T-cell (primary cell): ENCODE results near the gene RTP5. TPM values are rescaled to one million over a fixed set of nuclear protein-coding genes. Genes with fewer than 3 reads are reported as not detected.
A peak's percentile ranks its signal among the peaks of the same experiment; 100 is the strongest.

Experiments
- ATAC-seq, 4 experiments: fragments of 200-7000 bp in 3 of 4; fragments of 150-1000 bp in 1 of 4; cut with Tn5 transposase; replicated peaks in 1 of 4; 1 replicate in 3 of 4; 2 replicates in 1 of 4; pipeline ENCODE4 v1.10.0; 2021; ENCODE audit warnings: moderate library complexity in 3 of 4, mild to moderate bottlenecking in 2 of 4, moderate number of reproducible peaks in 1 of 4
- CTCF ChIA-PET, 2 donors: fragments of 300-600 bp; sonication (Branson Sonifier 250); formaldehyde crosslinking; loops; one replicate each; lab custom pipeline; 2022; ENCODE audit warnings: antibody characterized with exemption in 2 of 2; lab: Charles Lee
- POLR2A ChIA-PET, 2 donors: fragments of 300-600 bp; sonication (Branson Sonifier 250); formaldehyde crosslinking; loops; one replicate each; lab custom pipeline; 2022; ENCODE audit warnings: antibody characterized with exemption in 2 of 2; lab: Charles Lee
- DNase-seq, 35 experiments: peaks; one replicate each; pipeline versions ENCODE4 v3.0.0 to v3.0.0-alpha.2; 2013 to 2023
- H3K27ac ChIP-seq: one replicate; pipeline ENCODE4 v1.5.1; 2013; ENCODE audit warnings: low read length
- H3K27me3 ChIP-seq, 2 experiments: replicated peaks in 1 of 2; 1 replicate in 1 of 2; 2 replicates in 1 of 2; pipeline versions ENCODE4 v1.6.1 to v1.7.0; 2013; ENCODE audit warnings: low read length in 1 of 2, mixed read lengths in 1 of 2; ENCODE audit not compliant: control insufficient read depth in 2 of 2, insufficient read depth in 2 of 2; ENCODE audit errors: extremely low read depth in 1 of 2
- H3K36me3 ChIP-seq, 2 donors: 1 replicate in 1 of 2; 2 replicates in 1 of 2; pipeline versions ENCODE4 v1.6.1 to v1.7.0; 2013; ENCODE audit warnings: low read length in 1 of 2; ENCODE audit not compliant: control insufficient read depth in 2 of 2, insufficient read depth in 1 of 2; ENCODE audit errors: extremely low read depth in 1 of 2
- H3K4me1 ChIP-seq, 2 experiments: 1 replicate in 1 of 2; 2 replicates in 1 of 2; pipeline versions ENCODE4 v1.6.1 to v1.7.0; 2013; ENCODE audit warnings: low read length in 2 of 2, mixed read lengths in 1 of 2; ENCODE audit not compliant: insufficient read depth in 2 of 2, control insufficient read depth in 1 of 2; ENCODE audit errors: extremely low read depth in 1 of 2
- H3K4me3 ChIP-seq, 2 donors: 1 replicate in 1 of 2; 2 replicates in 1 of 2; pipeline versions ENCODE4 v1.5.1 to v1.7.0; 2013; ENCODE audit warnings: mild to moderate bottlenecking in 2 of 2, low read length in 1 of 2, moderate library complexity in 1 of 2; ENCODE audit not compliant: control insufficient read depth in 1 of 2; ENCODE audit errors: extremely low read depth in 1 of 2
- H3K9me3 ChIP-seq: 2 replicates; pipeline ENCODE4 v1.7.0; 2013
- H3K27ac Mint-ChIP-seq, 2 donors: one replicate each; pipeline ENCODE4 v1.8.0; 2020 to 2021; ENCODE audit warnings: mild to moderate bottlenecking in 2 of 2, mixed read lengths in 2 of 2
- H3K27me3 Mint-ChIP-seq, 2 donors: one replicate each; pipeline ENCODE4 v1.8.0; 2021 to 2022; ENCODE audit warnings: mixed read lengths in 2 of 2
- H3K36me3 Mint-ChIP-seq: one replicate; pipeline ENCODE4 v1.8.0; 2021; ENCODE audit warnings: mixed read lengths
- H3K4me1 Mint-ChIP-seq, 3 donors: one replicate each; pipeline ENCODE4 v1.8.0; 2020 to 2022; ENCODE audit warnings: mixed read lengths in 3 of 3, mild to moderate bottlenecking in 1 of 3
- H3K4me3 Mint-ChIP-seq, 3 donors: one replicate each; pipeline ENCODE4 v1.8.0; 2020 to 2022; ENCODE audit warnings: mild to moderate bottlenecking in 3 of 3, mixed read lengths in 3 of 3, moderate library complexity in 3 of 3
- H3K9me3 Mint-ChIP-seq, 3 donors: one replicate each; pipeline ENCODE4 v1.8.0; 2020 to 2022; ENCODE audit warnings: mixed read lengths in 3 of 3
- WGBS: methylation state at CpG from one replicate; pipeline ENCODE4 v1.1.5; 2013; ENCODE audit warnings: missing lambda C conversion rate; ENCODE audit not compliant: insufficient coverage; 5-methylcytosine and 5-hydroxymethylcytosine counted together
- total RNA-seq, 35 experiments: library from RNA in 6 of 35; stranded (reverse) in 6 of 35; fragments of 120-200 nt in 1 of 35; gene quantifications; one replicate each; pipeline versions ENCODE4 v1.2.1 to v1.2.4 and lab custom pipeline; 2013 to 2026

RTP5 gene
- total RNA-seq, 5 donors from 2014 or later (not counting 1 experiment from before 2014, with no cell fraction given) = 0.26 to 1.4 (median 1.3) TPM

GRCh38 chr2:241867776-241868420 lies 1.6 kb upstream of the RTP5 start:
- 21% methylated on average over 16 of the region's 19 CpGs for WGBS
- no peaks in the 10 kb centered on the region for H3K36me3 Mint-ChIP-seq
- peaks cover 0 to 23% of the 10 kb centered on the region in 2 experiments for H3K27me3 ChIP-seq
- H3K9me3 Mint-ChIP-seq = no peaks in the 10 kb centered on the region
- H3K4me1 ChIP-seq = peaks cover 12 to 100% of the 10 kb centered on the region in 2 experiments
- ChIA-PET POLR2A (interaction anchor here in 1 of 2 donors (1.9 kb wide), 1 partner anchor 105 kb away, joined by 9 read pairs; no protein-coding TSS in a partner anchor), CTCF (interaction anchor here (0.6 to 2.0 kb wide), 7 partner anchors 8 to 394 kb away, joined by 3 to 13 read pairs (median 5); no protein-coding TSS in a partner anchor)
- no peaks in the 10 kb centered on the region for H3K36me3 ChIP-seq
- peak overlapping the region in 1 of 2 donors; percentile 31 for H3K4me3 ChIP-seq
- peak overlapping the region; percentile 86 for H3K27ac ChIP-seq
- peak in 34 of 35 experiments; percentile 39 to 83 (median 68) for DNase-seq
- peak; percentile 52 to 80 (median 60) for ATAC-seq
- peak overlapping the region; percentile 49 to 84 (median 51) for H3K4me3 Mint-ChIP-seq
- H3K4me1 Mint-ChIP-seq = peaks cover 41 to 69% (median 56%) of the 10 kb centered on the region in 3 donors
- no peaks in the 10 kb centered on the region for H3K9me3 ChIP-seq
- peaks cover 10 to 24% of the 10 kb centered on the region in 2 donors for H3K27me3 Mint-ChIP-seq
- peak overlapping the region; percentile 16 to 77 for H3K27ac Mint-ChIP-seq

GRCh38 chr2:241868661-241869081 lies 858 bp upstream of the RTP5 start:
- H3K4me3 Mint-ChIP-seq = peak overlapping the region; percentile 49 to 84 (median 51)
- Histone ChIP-seq H3K9me3 (no peaks in the 10 kb centered on the region), H3K27me3 (peaks cover 0 to 16% of the 10 kb centered on the region in 2 experiments), H3K27ac (peak overlapping the region; percentile 86), H3K4me1 (peaks cover 12 to 95% of the 10 kb centered on the region in 2 experiments), H3K36me3 (no peaks in the 10 kb centered on the region), H3K4me3 (peak overlapping the region in 1 of 2 donors; percentile 31)
- DNase-seq = peak in 18 of 35 experiments; percentile 26 to 70 (median 38)
- no peaks in the 10 kb centered on the region for H3K36me3 Mint-ChIP-seq
- H3K27me3 Mint-ChIP-seq = peaks cover 4 to 18% of the 10 kb centered on the region in 2 donors
- ATAC-seq = peak; percentile 22 to 55 (median 40)
- H3K4me1 Mint-ChIP-seq = peaks cover 35 to 62% (median 50%) of the 10 kb centered on the region in 3 donors
- H3K27ac Mint-ChIP-seq = peak overlapping the region; percentile 16 to 77
- POLR2A ChIA-PET = interaction anchor here in 1 of 2 donors (1.9 kb wide), 1 partner anchor 106 kb away, joined by 9 read pairs; no protein-coding TSS in a partner anchor
- CTCF ChIA-PET = interaction anchor here (0.5 to 2.0 kb wide), 8 partner anchors 8 to 402 kb away, joined by 3 to 13 read pairs (median 5); no protein-coding TSS in a partner anchor
- 14% methylated on average over 12 of the region's 15 CpGs for WGBS
- no peaks in the 10 kb centered on the region for H3K9me3 Mint-ChIP-seq

GRCh38 chr2:241870081-241870541 lies 582 bp downstream of the RTP5 start:
- CTCF ChIA-PET = no interaction called here

DNA sequence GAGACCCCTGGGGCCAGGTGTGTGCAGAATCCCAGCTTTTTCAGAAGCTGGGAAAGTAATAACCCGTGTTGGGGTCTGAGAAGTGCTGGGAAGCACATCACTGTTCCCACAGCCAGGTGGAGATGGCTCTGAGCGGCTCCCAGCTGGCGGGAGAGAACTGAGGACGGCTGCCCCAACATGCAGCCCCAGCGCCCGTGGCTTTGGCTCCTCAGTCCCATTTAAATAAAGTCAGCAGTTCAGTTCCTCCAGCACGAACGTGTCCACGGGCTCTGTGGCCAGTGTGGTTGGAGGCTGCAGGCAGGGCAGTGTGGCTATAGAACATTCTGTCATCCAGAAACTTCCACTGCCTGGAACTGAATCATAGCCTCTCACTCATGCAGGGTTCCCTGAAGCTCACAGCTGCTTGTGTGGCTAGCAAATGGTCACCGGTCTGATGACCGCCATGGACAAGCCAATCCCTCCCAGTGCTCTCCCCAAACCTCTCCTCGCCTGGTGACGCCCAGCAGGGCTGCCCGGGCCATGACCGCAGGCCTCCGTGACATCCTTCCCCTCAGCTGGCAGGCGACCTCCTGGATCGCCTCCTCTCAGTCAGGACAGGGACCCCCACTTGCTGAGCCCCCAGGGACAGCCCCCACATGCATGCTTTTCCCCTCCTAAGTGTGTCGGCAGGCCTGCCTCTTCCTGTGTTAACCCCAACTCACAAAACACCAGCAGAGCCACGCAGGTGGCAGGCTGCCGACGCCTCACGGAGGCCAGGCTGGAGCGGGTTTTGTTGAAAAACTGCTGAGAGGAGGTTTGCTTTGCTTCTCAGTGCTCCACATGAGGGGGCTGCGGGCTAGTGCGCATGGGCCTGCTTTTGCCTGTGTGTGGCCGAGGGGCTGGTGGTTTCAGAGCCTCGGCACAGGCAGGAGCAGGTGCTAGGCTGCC lies 1.3 kb downstream of the RTP5 start:
- H3K4me1 Mint-ChIP-seq = peaks cover 14 to 47% (median 37%) of the 10 kb centered on the region in 3 donors
- Histone ChIP-seq H3K9me3 (no peaks in the 10 kb centered on the region), H3K36me3 (no peaks in the 10 kb centered on the region), H3K4me1 (peaks cover 12 to 88% of the 10 kb centered on the region in 2 experiments), H3K27ac (peak overlapping the region; percentile 74), H3K27me3 (no peaks in the 10 kb centered on the region), H3K4me3 (no peak overlapping the region)
- H3K4me3 Mint-ChIP-seq = peak overlapping the region in 1 of 3 donors; percentile 62
- POLR2A ChIA-PET = interaction anchor here in 1 of 2 donors (0.6 kb wide), 1 partner anchor 26 kb away, joined by 6 read pairs; no protein-coding TSS in a partner anchor
- H3K36me3 Mint-ChIP-seq = no peaks in the 10 kb centered on the region
- H3K27me3 Mint-ChIP-seq = peaks cover 0 to under 1% of the 10 kb centered on the region in 2 donors
- H3K9me3 Mint-ChIP-seq = no peaks in the 10 kb centered on the region
- H3K27ac Mint-ChIP-seq = peak overlapping the region; percentile 83 to 85
- DNase-seq (peak in 33 of 35 experiments; percentile 30 to 75 (median 52)), ATAC-seq (peak in 3 of 4 experiments; percentile 7 to 42 (median 40))
- CTCF ChIA-PET = no interaction called here
- 28% methylated on average over 21 of the region's 28 CpGs for WGBS

More at GRCh38 chr2:241870081-241870541, 582 bp downstream of the RTP5 start:
- H3K4me1 Mint-ChIP-seq = peaks cover 22 to 48% (median 42%) of the 10 kb centered on the region in 3 donors
- Histone ChIP-seq H3K27me3 (peaks cover 0 to 6% of the 10 kb centered on the region in 2 experiments), H3K4me1 (peaks cover 12 to 94% of the 10 kb centered on the region in 2 experiments), H3K4me3 (no peak overlapping the region), H3K9me3 (no peaks in the 10 kb centered on the region), H3K36me3 (no peaks in the 10 kb centered on the region), H3K27ac (no peak overlapping the region)
- WGBS = 95% methylated on average over 28 of the region's 28 CpGs
- POLR2A ChIA-PET = no interaction called here
- ATAC-seq (no peak), DNase-seq (no peak)
- no peak overlapping the region for H3K27ac Mint-ChIP-seq
- H3K27me3 Mint-ChIP-seq = peaks cover 0 to 8% of the 10 kb centered on the region in 2 donors
- H3K9me3 Mint-ChIP-seq = no peaks in the 10 kb centered on the region
- no peak overlapping the region for H3K4me3 Mint-ChIP-seq
- H3K36me3 Mint-ChIP-seq = no peaks in the 10 kb centered on the region

DNA sequence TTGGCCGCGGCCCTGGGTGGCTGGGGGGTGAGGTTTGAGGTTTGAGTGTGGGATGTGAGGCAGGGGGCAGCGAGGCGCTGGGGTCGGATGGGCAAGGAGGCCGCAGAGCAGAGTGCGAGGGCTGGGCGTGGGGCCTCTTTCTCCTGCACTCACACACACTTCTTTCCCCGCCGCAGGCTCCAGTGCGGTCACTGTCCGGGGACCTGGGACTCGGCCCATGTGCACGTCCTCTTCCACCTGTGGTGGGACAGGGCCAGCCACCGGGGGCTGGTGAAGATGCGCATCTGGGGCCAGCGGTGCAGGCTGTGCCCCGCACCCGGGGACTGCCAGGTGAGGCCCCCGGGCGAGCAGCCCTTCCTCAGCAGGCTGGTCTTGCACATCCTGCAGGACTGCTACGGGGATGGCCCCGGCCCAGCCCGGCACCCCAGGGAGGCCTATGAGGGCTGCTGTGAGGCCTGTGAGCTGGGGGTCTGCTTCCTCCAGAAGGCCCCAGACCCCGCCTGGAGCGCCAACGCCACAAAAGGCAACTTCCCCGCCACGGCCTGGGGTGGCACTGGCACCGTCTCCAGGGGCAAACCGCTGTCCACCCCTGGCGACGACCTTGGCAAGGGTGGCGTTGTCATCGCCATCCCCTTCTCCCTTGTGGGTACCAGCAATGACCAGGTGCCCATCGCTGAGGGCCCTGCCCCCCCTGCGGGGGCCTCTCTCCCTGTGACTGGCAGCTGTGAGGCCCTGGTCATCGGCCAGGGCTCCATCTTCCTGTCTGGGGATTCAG lies 2.2 kb downstream of the RTP5 start:
- 81% methylated on average over 30 of the region's 38 CpGs for WGBS
- peak overlapping the region; percentile 74 for H3K27ac ChIP-seq
- no peak for ATAC-seq

More for the DNA sequence above, 2.2 kb downstream of the RTP5 start:
- ChIA-PET POLR2A (no interaction called here), CTCF (no interaction called here)
- Histone ChIP-seq H3K4me3 (no peak overlapping the region), H3K9me3 (no peaks in the 10 kb centered on the region), H3K36me3 (no peaks in the 10 kb centered on the region), H3K4me1 (peaks cover 12 to 83% of the 10 kb centered on the region in 2 experiments), H3K27me3 (no peaks in the 10 kb centered on the region)
- Mint-ChIP-seq H3K4me3 (peak overlapping the region in 1 of 3 donors; percentile 62), H3K27ac (peak overlapping the region; percentile 83 to 85), H3K4me1 (peaks cover 12 to 46% (median 36%) of the 10 kb centered on the region in 3 donors), H3K27me3 (no peaks in the 10 kb centered on the region), H3K9me3 (no peaks in the 10 kb centered on the region), H3K36me3 (no peaks in the 10 kb centered on the region)
- DNase-seq = no peak
